IPS-18a (cell line): ENCODE results near the gene ZNF385B.

Experiments used
- H3K27ac ChIP-seq: one replicate; pipeline ENCODE4 v1.5.1; 2013; ENCODE audit warnings: low read length
- H3K27me3 ChIP-seq: one replicate; pipeline ENCODE4 v1.6.1; 2013; ENCODE audit warnings: mild to moderate bottlenecking, low read length; ENCODE audit not compliant: control insufficient read depth, insufficient read depth
- H3K36me3 ChIP-seq: one replicate; pipeline ENCODE4 v1.6.1; 2013; ENCODE audit warnings: low read depth, low read length; ENCODE audit not compliant: control insufficient read depth
- H3K4me1 ChIP-seq: one replicate; pipeline ENCODE4 v1.6.1; 2013; ENCODE audit warnings: low read depth, low read length; ENCODE audit not compliant: control insufficient read depth
- H3K4me3 ChIP-seq: one replicate; pipeline ENCODE4 v1.5.1; 2013; ENCODE audit warnings: low read length
- H3K9ac ChIP-seq: one replicate; pipeline ENCODE4 v1.6.1; 2013; ENCODE audit warnings: mild to moderate bottlenecking, low read length, moderate library complexity
- H3K9me3 ChIP-seq: one replicate; pipeline ENCODE4 v1.6.1; 2013; ENCODE audit warnings: low read depth, low read length; ENCODE audit not compliant: control insufficient read depth

Gene ZNF385B

GRCh38 chr2:179882851-179883806 is 21.7 kb upstream of the ZNF385B start:
- Histone ChIP-seq H3K4me3 (no peak overlapping the region), H3K4me1 (no peaks in the 10 kb centered on the region), H3K27ac (no peak overlapping the region), H3K9me3 (no peaks in the 10 kb centered on the region), H3K27me3 (no peaks in the 10 kb centered on the region), H3K36me3 (no peaks in the 10 kb centered on the region), H3K9ac (no peak overlapping the region)

- Histone ChIP-seq H3K4me1 (no peaks in the 10 kb centered on the region), H3K36me3 (no peaks in the 10 kb centered on the region), H3K9me3 (no peaks in the 10 kb centered on the region), H3K4me3 (no peak overlapping the region), H3K9ac (no peak overlapping the region), H3K27ac (no peak overlapping the region), H3K27me3 (no peaks in the 10 kb centered on the region)
Observed at GRCh38 chr2:179877601-179878364, 16.4 kb upstream of the ZNF385B start.

- H3K27ac ChIP-seq, result no peak overlapping the region
- H3K27me3 ChIP-seq, result no peaks in the 10 kb centered on the region
- no peaks in the 10 kb centered on the region for H3K36me3 ChIP-seq
- no peaks in the 10 kb centered on the region for H3K9me3 ChIP-seq
- H3K4me3 ChIP-seq, result no peak overlapping the region
- H3K4me1 ChIP-seq, result no peaks in the 10 kb centered on the region
- no peak overlapping the region for H3K9ac ChIP-seq
Observed at GRCh38 chr2:179876266-179876665, 14.9 kb upstream of the ZNF385B start.

GRCh38 chr2:179875864-179876263 is 14.5 kb upstream of the ZNF385B start:
- H3K4me3 ChIP-seq, result no peak overlapping the region
- no peak overlapping the region for H3K9ac ChIP-seq
- no peaks in the 10 kb centered on the region for H3K27me3 ChIP-seq
- H3K36me3 ChIP-seq, result no peaks in the 10 kb centered on the region
- no peaks in the 10 kb centered on the region for H3K4me1 ChIP-seq
- no peak overlapping the region for H3K27ac ChIP-seq
- H3K9me3 ChIP-seq, result no peaks in the 10 kb centered on the region

GRCh38 chr2:179862898-179863458 is 1.6 kb upstream of the ZNF385B start:
- Histone ChIP-seq H3K36me3 (no peaks in the 10 kb centered on the region), H3K9me3 (no peaks in the 10 kb centered on the region), H3K27ac (no peak overlapping the region), H3K4me3 (no peak overlapping the region), H3K4me1 (peaks cover 11% of the 10 kb centered on the region), H3K27me3 (peaks cover 58% of the 10 kb centered on the region), H3K9ac (no peak overlapping the region)

GRCh38 chr2:179861027-179861415 is 391 bp downstream of the ZNF385B start:
- H3K4me3 ChIP-seq, result peak overlapping the region; percentile 72
- no peaks in the 10 kb centered on the region for H3K9me3 ChIP-seq
- no peaks in the 10 kb centered on the region for H3K36me3 ChIP-seq
- H3K9ac ChIP-seq, result peak overlapping the region; percentile 12
- H3K27ac ChIP-seq, result no peak overlapping the region
- H3K27me3 ChIP-seq, result peaks cover 58% of the 10 kb centered on the region
- H3K4me1 ChIP-seq, result peaks cover 6% of the 10 kb centered on the region

GRCh38 chr2:179860255-179861026 is 971 bp downstream of the ZNF385B start:
- H3K27me3 ChIP-seq, result peaks cover 58% of the 10 kb centered on the region

GRCh38 chr2:179859523-179859922 is 1.9 kb downstream of the ZNF385B start:
- H3K36me3 ChIP-seq, result no peaks in the 10 kb centered on the region
- H3K4me3 ChIP-seq, result peak overlapping the region; percentile 72
- H3K4me1 ChIP-seq, result peaks cover 6% of the 10 kb centered on the region
- no peak overlapping the region for H3K27ac ChIP-seq
- peaks cover 58% of the 10 kb centered on the region for H3K27me3 ChIP-seq
- no peak overlapping the region for H3K9ac ChIP-seq
- H3K9me3 ChIP-seq, result no peaks in the 10 kb centered on the region

More at GRCh38 chr2:179860255-179861026, 971 bp downstream of the ZNF385B start:
- Histone ChIP-seq H3K27ac (no peak overlapping the region), H3K9me3 (no peaks in the 10 kb centered on the region), H3K36me3 (no peaks in the 10 kb centered on the region), H3K9ac (peak overlapping the region; percentile 12), H3K4me3 (peak overlapping the region; percentile 72), H3K4me1 (peaks cover 6% of the 10 kb centered on the region)

- Histone ChIP-seq H3K36me3 (no peaks in the 10 kb centered on the region), H3K27me3 (peaks cover 38% of the 10 kb centered on the region), H3K9ac (no peak overlapping the region), H3K4me1 (peaks cover 6% of the 10 kb centered on the region), H3K27ac (no peak overlapping the region), H3K4me3 (no peak overlapping the region), H3K9me3 (no peaks in the 10 kb centered on the region)
Observed at GRCh38 chr2:179857236-179857635, 4.2 kb downstream of the ZNF385B start.

GRCh38 chr2:179856205-179856604 is 5.2 kb downstream of the ZNF385B start:
- Histone ChIP-seq H3K9me3 (no peaks in the 10 kb centered on the region), H3K27me3 (peaks cover 29% of the 10 kb centered on the region), H3K27ac (no peak overlapping the region), H3K36me3 (no peaks in the 10 kb centered on the region), H3K4me3 (no peak overlapping the region), H3K4me1 (no peaks in the 10 kb centered on the region), H3K9ac (no peak overlapping the region)

GRCh38 chr2:179855673-179856072 is 5.7 kb downstream of the ZNF385B start:
- Histone ChIP-seq H3K9me3 (no peaks in the 10 kb centered on the region), H3K4me1 (no peaks in the 10 kb centered on the region), H3K9ac (no peak overlapping the region), H3K27ac (no peak overlapping the region), H3K4me3 (no peak overlapping the region), H3K27me3 (peaks cover 25% of the 10 kb centered on the region), H3K36me3 (no peaks in the 10 kb centered on the region)
